HG03460 (cell line): Measurements from ENCODE around the gene HOXC4.
"Not testable (repeated sequence)": the region's sequence is repeated elsewhere in the genome, so short reads cannot be mapped to it uniquely, and the experiment has no call there.

Experiments used
- ATAC-seq: cut with Tn5 transposase; IDR thresholded peaks from one replicate; pipeline ENCODE4 v1.9.1; 2021; ENCODE audit not compliant: unreplicated experiment

HOXC4 gene

DNA sequence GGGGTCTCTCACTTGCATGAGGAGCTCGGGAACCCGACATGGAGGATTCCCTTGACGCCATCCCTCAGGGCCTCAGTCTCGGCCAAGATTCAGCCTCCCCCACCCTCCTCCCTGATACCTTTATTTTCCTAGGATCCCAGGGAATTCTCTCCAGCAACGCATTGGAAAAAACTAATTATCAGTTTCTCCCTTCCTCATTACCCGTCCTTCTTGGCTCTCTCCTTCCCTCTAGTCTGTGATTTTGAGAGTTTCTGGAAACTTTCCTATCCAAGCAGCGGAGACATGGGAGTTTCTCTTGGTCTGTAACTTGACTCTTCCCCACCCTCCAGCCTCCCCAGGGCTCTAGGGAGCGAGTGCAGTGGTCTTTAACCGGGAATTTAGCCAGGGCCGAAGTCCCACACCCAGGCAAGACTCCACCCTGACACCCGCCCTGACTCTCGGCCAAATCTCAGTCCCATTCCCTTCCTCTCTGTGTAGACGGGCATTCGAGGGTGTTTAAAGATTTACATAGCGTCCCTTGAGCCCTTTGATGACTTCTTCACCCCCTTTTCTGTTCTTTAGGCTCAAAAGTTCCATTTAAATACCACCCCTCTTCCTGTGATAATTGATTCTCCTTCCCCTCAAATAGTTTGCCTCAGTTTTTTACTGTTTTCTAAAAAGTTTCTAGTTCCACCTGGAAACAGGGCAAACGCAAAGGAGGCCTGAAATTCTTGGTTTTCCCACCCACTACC lies 14.1 kb upstream of the HOXC4 start:
- no peak for ATAC-seq

GRCh38 chr12:54040148-54040494 lies 13.5 kb upstream of the HOXC4 start:
- no peak for ATAC-seq

- ATAC-seq = no peak
These were observed 13.0 kb upstream of the HOXC4 start for GRCh38 chr12:54040648-54041047.

DNA sequence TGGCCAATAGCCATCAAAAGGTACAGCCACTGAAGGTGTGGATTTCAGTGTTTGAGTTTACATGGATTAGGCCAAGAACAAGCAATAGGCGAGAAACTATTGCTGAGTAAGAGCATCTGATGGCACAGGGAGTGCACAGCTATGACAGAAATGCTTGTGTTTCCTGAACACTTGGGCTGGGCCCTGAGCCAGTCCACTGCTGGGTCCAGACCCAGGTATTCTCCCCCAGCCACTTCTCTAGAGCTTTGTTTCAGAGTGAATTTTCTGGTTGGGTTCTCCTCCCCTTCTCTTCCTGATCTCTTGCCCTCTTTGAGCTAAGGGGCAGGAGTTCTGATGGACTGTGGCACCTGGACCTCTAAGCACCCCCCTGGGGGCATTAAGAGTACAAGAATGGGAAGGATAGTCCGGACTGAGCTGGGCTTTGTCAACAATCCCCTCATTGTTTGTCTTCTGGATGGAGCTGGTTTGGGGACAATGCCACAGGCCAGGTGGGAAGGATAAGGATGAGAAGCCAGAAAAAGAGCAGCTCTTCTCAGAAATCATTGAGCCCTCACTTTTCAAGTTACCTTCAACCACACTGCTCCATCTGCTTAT lies 12.4 kb upstream of the HOXC4 start:
- ATAC-seq = no peak

- ATAC-seq = not testable (repeated sequence)
These were observed 11.6 kb upstream of the HOXC4 start for GRCh38 chr12:54042033-54042432.

DNA sequence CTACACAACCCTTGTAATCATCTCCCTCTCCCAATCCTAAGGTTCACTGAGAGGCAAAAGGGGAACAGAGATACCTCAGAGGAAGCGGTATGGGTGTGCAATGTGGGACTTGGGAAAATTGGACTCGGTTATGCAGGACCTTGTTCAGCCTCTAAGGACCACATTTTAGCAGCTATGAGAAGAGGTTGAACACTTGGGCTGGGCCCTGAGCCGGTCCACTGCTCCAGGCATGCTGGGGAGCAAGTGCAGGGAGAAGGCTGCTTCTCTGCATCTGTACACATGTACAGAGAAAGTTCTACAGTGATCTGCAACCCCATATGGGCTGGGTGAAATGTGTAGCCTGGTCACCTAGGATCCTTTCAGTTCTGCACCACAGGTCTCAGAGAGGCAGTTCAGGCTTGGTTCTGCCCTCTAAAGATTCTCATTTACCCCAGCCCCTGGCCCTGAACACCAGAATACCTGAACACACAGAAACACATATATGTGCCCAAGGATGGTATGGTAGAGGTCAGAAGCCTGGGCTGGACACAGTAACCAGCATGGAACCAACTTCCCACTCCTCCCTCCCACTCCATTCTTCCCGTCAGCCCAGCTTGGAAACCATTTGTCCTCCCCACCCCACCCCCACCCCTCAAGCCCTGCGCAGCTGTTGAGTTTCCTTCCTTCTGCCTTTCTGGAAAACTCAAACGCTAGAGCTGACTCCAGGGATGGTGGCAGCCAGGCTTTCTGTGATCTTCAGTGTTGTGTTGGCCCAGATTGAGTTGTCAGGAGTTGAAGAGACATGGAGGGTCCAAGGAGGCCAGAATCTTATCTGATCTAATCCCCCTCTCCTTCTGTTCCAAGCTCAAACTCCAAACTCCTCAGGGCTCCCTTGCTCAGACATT lies 10.4 kb upstream of the HOXC4 start:
- no peak for ATAC-seq

GRCh38 chr12:54044425-54045103 lies 9.1 kb upstream of the HOXC4 start:
- ATAC-seq = no peak

DNA sequence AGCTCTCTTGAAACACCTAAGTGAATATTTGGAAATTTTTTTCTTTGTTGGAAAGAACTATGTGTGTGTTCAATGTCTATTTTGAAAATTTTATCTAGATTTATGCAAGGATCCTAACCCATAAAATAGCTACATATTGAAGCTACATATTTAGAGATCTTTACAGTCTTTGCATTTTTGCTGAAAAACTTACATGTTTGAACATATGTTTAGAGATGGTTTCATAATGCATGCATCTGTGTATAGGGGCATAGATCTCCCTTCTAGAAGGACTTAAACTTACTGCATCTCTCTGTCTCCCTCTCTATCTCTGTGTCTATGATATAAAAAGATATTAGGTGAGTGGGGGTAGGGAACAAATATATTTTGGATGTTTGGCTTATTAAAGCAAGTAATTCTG lies 8.2 kb upstream of the HOXC4 start:
- no peak for ATAC-seq

DNA sequence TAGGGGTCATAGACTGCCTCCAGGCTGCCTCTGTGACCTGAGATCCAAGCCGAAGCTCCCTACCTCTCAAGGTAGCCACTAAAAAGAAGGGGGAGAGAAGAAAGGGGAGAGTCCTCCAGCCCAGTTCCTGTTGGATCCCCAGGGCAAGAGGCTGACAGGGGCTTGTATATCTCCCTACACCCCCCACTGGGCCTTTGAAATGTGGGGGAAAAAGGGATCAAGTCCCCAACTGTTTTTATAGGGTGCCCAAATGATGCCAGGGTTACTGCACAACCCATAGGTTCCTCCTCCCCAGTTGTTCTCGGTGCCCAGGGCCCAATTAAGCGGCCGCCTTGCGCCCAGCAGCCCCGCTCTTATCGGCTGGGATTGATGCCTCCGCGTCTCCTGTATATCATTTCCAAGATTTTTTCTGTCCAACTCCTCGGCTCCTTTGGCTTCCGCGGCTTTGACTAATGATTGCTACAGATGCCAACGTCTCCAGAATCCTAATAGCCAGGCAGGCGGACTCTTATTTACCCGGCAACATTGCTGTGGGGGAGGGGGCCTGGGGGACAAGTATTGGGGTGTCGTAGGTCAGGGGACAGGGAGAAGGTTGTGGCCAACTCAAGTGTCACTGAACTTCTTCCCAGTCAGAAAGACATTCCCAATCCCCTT lies 7.6 kb upstream of the HOXC4 start:
- ATAC-seq = no peak

GRCh38 chr12:54046809-54047159 lies 6.9 kb upstream of the HOXC4 start:
- no peak for ATAC-seq

- no peak for ATAC-seq
These were observed 6.3 kb upstream of the HOXC4 start for GRCh38 chr12:54047160-54047963.

GRCh38 chr12:54047964-54048303 lies 5.7 kb upstream of the HOXC4 start:
- ATAC-seq = no peak

- ATAC-seq = no peak
These were observed 5.1 kb upstream of the HOXC4 start for GRCh38 chr12:54048406-54049093.

DNA sequence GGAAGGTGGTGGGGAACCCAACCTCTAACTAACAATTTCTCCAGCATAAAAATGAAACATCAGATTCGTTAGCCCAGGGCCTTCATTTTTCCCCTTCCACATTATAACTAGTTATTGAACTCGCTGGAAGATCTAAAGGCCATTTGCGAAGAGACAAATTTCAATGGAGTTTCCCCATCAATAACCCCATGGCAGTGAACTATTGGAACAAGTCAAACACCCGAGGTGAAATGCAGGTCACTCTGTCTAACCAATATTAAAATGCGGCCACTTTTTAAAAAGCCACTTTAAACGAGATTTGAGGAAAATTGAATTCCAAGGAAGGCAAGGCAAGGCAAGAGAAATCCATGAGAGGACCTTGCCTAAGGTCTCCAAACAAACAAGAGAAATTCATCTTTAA lies 4.5 kb upstream of the HOXC4 start:
- ATAC-seq = no peak

DNA sequence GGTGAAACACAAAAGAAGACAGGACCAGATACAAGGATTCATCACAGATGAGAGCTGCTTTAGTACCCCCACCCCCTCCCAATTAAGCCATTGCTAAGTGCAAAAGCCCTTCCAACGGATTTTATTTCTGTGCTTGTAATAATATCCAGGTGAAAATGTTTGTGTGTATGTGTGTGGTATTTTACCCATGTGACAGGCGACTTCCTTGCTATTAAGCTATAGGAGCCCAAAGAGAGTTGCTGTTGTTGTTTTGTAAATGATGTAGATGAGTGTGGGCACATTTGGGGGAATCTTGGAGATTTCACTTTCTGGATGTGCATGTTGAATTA lies 3.2 kb upstream of the HOXC4 start:
- ATAC-seq = no peak

DNA sequence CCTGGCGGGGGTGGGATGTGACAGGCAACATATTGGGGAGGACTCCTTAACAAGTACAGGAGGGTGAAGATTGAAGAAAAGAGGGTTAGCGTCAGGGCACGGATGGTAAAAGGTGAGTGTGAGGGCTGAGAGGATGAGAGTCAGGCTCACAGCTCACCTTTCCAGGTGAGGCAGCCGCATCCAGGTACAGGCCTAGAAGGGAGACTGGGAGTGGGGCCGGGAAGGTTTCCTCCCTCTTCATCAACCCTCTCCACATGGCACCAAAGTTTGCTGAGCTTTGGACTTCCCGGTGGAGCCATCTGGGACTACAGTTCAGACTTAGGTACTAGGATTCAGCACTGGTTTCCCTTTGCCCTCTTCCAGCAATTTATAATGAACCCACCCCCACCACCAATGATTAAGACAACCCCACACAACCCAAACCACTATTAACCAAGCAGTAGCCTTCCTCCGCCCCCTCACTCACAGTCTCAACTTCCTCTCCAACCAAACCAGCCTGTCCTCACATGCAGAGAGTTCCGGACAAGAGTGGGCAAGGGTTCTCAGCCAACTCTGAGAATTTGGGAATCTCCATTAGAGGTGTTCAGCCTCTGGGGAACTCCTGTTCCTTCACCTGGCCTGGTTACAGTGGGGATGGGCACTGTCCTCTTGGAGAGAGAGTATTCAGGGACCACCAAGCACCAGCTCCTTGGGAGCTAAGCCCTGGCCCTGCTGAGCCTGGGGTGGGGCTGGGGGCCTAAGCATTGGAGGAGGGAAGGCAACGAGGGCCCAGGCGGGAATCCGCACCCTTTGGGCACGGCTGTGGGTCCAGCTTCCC lies 2.4 kb upstream of the HOXC4 start:
- ATAC-seq = no peak

DNA sequence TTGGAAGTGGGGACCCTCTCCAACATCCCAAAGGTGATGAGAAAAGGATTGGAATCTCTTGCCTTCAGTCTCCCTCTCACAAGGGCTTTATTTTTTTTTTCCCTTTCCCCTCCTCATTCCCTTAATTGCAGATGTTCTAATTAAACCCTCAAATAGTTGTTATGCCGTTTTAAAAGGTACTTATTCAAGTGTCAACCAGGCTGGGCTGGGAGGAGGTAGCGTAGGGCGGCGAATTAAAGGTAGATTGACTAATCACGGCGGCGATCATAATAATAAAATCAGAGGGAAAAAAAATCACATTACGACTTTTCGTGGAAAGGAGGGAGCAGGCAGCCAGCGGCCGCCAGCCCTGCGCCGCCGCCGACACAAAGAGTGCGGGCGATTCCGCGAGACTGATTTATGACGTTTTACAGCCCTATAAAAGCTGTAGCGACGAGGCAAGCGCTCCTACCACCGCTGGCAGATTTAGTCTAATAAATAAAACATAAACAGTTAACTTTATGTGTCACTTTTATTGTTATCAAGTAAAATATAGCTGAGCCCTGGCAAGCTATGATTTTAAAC lies 1.7 kb upstream of the HOXC4 start:
- no peak for ATAC-seq

GRCh38 chr12:54052438-54053002 lies 1.1 kb upstream of the HOXC4 start:
- peak; percentile 12 for ATAC-seq
